Measurements from ENCODE around the gene ZFHX3. TPM values are rescaled to one million over a fixed set of nuclear protein-coding genes. Genes with fewer than 3 reads are reported as not detected.

The ZFHX3 gene
- total and polyA plus RNA-seq, 2 donors (not counting 3 experiments of a cell fraction or from before 2014, with no cell fraction given), result 3.7 to 18.8 TPM

DNA sequence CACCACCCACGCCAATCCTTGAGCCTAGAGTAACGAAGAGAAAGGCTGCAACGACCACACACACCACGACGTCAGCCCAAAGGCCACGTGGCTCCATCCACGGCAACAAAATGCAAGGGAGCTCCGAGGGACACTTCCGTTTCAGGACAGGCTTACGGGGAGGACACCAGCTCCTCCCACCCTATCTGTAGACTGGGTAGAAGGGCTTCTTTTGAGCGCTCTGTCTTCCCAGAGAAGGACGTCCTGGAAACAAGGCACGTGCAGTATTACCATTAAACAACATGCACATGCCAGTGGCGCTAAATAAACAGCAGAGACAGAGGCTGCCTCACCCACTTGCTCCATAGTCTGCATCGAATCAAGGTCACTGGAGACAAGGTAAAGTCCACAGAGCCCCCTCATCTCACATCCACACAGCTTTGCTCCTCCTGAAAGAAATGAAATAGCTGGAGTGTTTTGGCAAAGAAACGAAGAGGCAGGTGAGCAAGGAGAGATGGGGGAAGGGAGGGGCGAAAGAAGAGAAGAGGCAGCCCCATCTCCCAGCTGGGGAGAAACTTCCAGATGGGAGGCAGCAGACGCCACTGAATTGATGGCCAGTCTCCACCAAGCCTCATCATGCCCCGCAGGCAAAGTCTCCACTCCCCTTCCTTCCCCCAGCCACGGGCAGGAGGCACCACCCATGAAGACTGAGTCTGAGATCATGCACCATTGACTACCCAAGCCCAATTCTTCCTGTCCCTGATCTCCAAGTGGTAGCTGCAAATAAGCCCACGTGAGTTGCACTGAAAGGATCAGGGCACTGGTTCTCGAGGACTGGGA, 24.0 kb downstream of the ZFHX3 start:
- intact Hi-C loops (cut with micrococcal nuclease) (no loop called here), dilution Hi-C loops (cut with MboI; ENCODE audit: extremely low pct_ligation_motif_present, low sequenced_read_pairs) (no loop called here)
- Histone ChIP-seq H3K27me3 (ENCODE audit: control insufficient read depth in 2 of 2, insufficient read depth in 2 of 2, low read length in 2 of 2) (no peaks in the 10 kb centered on the region), H3K4me1 (ENCODE audit: control insufficient read depth, extremely low read depth, insufficient read depth, low read length) (peaks cover 24% of the 10 kb centered on the region), H4K20me1 (replicated peaks; ENCODE audit: control insufficient read depth, extremely low read depth, insufficient read depth, low read length) (no peaks in the 10 kb centered on the region), H3K79me2 (ENCODE audit: control insufficient read depth, insufficient read depth, low read length) (peaks cover 29% of the 10 kb centered on the region), H3K4me3 (replicated peaks in 1 of 3; ENCODE audit: insufficient read depth in 1 of 3, low read depth in 1 of 3, low read length in 3 of 3) (no peak overlapping the region), H3K9me3 (replicated peaks; ENCODE audit: control insufficient read depth, insufficient read depth, low read length) (no peaks in the 10 kb centered on the region), H2AFZ (ENCODE audit: low read depth, low read length) (no peak overlapping the region), H3K27ac (ENCODE audit: insufficient read depth, low read depth, low read length) (no peak overlapping the region), H3K4me2 (ENCODE audit: insufficient read depth, low read length) (no peak overlapping the region), H3K9me1 (replicated peaks; ENCODE audit: control insufficient read depth, extremely low read depth, insufficient read depth, low read length) (no peaks in the 10 kb centered on the region), H3K9ac (replicated peaks; ENCODE audit: extremely low read depth, insufficient read depth, low read length) (no peak overlapping the region), H3K36me3 (ENCODE audit: control insufficient read depth in 2 of 2, extremely low read depth in 1 of 2, insufficient read depth in 2 of 2, low read length in 2 of 2) (no peaks in the 10 kb centered on the region)
- TF ChIP-seq, protein P1, sequence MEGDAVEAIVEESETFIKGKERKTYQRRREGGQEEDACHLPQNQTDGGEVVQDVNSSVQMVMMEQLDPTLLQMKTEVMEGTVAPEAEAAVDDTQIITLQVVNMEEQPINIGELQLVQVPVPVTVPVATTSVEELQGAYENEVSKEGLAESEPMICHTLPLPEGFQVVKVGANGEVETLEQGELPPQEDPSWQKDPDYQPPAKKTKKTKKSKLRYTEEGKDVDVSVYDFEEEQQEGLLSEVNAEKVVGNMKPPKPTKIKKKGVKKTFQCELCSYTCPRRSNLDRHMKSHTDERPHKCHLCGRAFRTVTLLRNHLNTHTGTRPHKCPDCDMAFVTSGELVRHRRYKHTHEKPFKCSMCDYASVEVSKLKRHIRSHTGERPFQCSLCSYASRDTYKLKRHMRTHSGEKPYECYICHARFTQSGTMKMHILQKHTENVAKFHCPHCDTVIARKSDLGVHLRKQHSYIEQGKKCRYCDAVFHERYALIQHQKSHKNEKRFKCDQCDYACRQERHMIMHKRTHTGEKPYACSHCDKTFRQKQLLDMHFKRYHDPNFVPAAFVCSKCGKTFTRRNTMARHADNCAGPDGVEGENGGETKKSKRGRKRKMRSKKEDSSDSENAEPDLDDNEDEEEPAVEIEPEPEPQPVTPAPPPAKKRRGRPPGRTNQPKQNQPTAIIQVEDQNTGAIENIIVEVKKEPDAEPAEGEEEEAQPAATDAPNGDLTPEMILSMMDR (IDR thresholded peaks at IDR 0.05; ENCODE audit: extremely low read depth in 1 of 2, insufficient read depth in 1 of 2, low read depth in 1 of 2, low read length in 2 of 2), result no peak
- TF ChIP-seq, protein P2, sequence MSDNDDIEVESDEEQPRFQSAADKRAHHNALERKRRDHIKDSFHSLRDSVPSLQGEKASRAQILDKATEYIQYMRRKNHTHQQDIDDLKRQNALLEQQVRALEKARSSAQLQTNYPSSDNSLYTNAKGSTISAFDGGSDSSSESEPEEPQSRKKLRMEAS (IDR thresholded peaks at IDR 0.05; ENCODE audit: insufficient read depth, insufficient read length), result no peak
- TF ChIP-seq EZH2 (IDR thresholded peaks at IDR 0.05; ENCODE audit: borderline replicate concordance, low read depth, low read length, severe bottlenecking), result no peak
- no peak for TF ChIP-seq POLR2A (IDR thresholded peaks at IDR 0.05; ENCODE audit: low read depth, low read length)
- no peak for TF ChIP-seq POLR2AphosphoS5 (IDR thresholded peaks at IDR 0.05; ENCODE audit: insufficient read depth, low read depth, low read length)
- no peak for TF ChIP-seq JUN (IDR thresholded peaks at IDR 0.05; ENCODE audit: borderline replicate concordance, insufficient read depth, insufficient read length, low read depth)
- no peak for FAIRE-seq
- no TSS peak for BruUV-seq (replicated peaks)
- ChIA-PET POLR2A (no interaction called here), CTCF (interaction anchor here (0.8 to 1.0 kb wide), 2 partner anchors 48 to 153 kb away, joined by 3 read pairs; no protein-coding TSS in a partner anchor)
- DNase-seq (ENCODE audit: low read depth, low spot score), result no peak

All from endothelial cell of umbilical vein (primary cell).